GM18951 (cell line): ENCODE measurements around the gene IQCK.

ENCODE experiments used
- POLR2A ChIP-seq: IDR thresholded peaks from 4 replicates; pipeline ENCODE4 v1.6.1; 2011; ENCODE audit warnings: mild to moderate bottlenecking; ENCODE audit not compliant: insufficient read length, insufficient read depth; ENCODE audit errors: extremely low read depth
- in situ Hi-C: fragments of 300-500 bp; cut with MboI; formaldehyde crosslinking; loops from one replicate; pipeline ENCODE4 v1.12.0; 2022; ENCODE audit warnings: low sequenced_read_pairs, mixed read lengths, inconsistent platforms; ENCODE audit not compliant: unreplicated experiment

The IQCK gene

GRCh38 chr16:19837984-19838707 is 120.1 kb downstream of the IQCK start:
- in situ Hi-C loops: no loop called here
- TF ChIP-seq POLR2A: no peak

- in situ Hi-C loops: no loop called here
- TF ChIP-seq POLR2A: no peak
Measured at GRCh38 chr16:19840524-19841110, 122.5 kb downstream of the IQCK start.

- in situ Hi-C loops: no loop called here
- TF ChIP-seq POLR2A: no peak
Measured at GRCh38 chr16:19841184-19841583, 123.1 kb downstream of the IQCK start.

GRCh38 chr16:19842426-19843157 is 124.5 kb downstream of the IQCK start:
- in situ Hi-C loops: no loop called here
- TF ChIP-seq POLR2A: no peak

GRCh38 chr16:19843371-19843770 is 125.3 kb downstream of the IQCK start:
- in situ Hi-C loops: no loop called here

GRCh38 chr16:19844945-19845641 is 127.0 kb downstream of the IQCK start:
- no peak for TF ChIP-seq POLR2A
- in situ Hi-C loops: no loop called here

More at GRCh38 chr16:19843371-19843770, 125.3 kb downstream of the IQCK start:
- no peak for TF ChIP-seq POLR2A

- in situ Hi-C loops: no loop called here
- no peak for TF ChIP-seq POLR2A
Measured at GRCh38 chr16:19846436-19846835, 128.4 kb downstream of the IQCK start.

GRCh38 chr16:19848756-19849155 is 130.7 kb downstream of the IQCK start:
- in situ Hi-C loops: no loop called here
- TF ChIP-seq POLR2A: no peak

- in situ Hi-C loops: no loop called here
- no peak for TF ChIP-seq POLR2A
Measured at GRCh38 chr16:19850131-19850817, 132.2 kb downstream of the IQCK start.

GRCh38 chr16:19851476-19851875 is 133.4 kb downstream of the IQCK start:
- TF ChIP-seq POLR2A: no peak
- in situ Hi-C loops: no loop called here

- in situ Hi-C loops: no loop called here
- no peak for TF ChIP-seq POLR2A
Measured at GRCh38 chr16:19853132-19853741, 135.2 kb downstream of the IQCK start.

- no peak for TF ChIP-seq POLR2A
- in situ Hi-C loops: no loop called here
Measured at GRCh38 chr16:19853742-19854542, 135.9 kb downstream of the IQCK start.

- in situ Hi-C loops: no loop called here
- no peak for TF ChIP-seq POLR2A
Measured at GRCh38 chr16:19854543-19854876, 136.4 kb downstream of the IQCK start.
